CD8-positive, alpha-beta memory T cell (primary cell): Measurements from ENCODE around the gene SNX18. TPM values are rescaled to one million over a fixed set of nuclear protein-coding genes. Genes with fewer than 3 reads are reported as not detected.
A peak's percentile ranks its signal among the peaks of the same experiment; 100 is the strongest.

Experiments
- CTCF ChIA-PET: fragments of 350-600 bp; sonication (Branson Sonifier 250); formaldehyde crosslinking; loops from one replicate; lab custom pipeline; 2021; ENCODE audit warnings: antibody characterized with exemption; lab: Charles Lee
- POLR2A ChIA-PET: fragments of 350-600 bp; sonication (Branson Sonifier 250); formaldehyde crosslinking; loops from one replicate; lab custom pipeline; 2021; ENCODE audit warnings: antibody characterized with exemption; lab: Charles Lee
- DNase-seq, 5 donors: peaks; one replicate each; pipeline versions ENCODE4 v3.0.0 to v3.0.0-alpha.2; 2020 to 2022; ENCODE audit warnings: mixed read lengths in 1 of 5
- H3K27ac ChIP-seq: one replicate; pipeline ENCODE4 v1.7.0; 2013; ENCODE audit warnings: low read depth, mild to moderate bottlenecking, low read length, moderate library complexity
- H3K27me3 ChIP-seq: 2 replicates; pipeline ENCODE4 v1.7.0; 2013; ENCODE audit warnings: low read length, mild to moderate bottlenecking; ENCODE audit not compliant: insufficient read depth, poor library complexity, severe bottlenecking
- H3K36me3 ChIP-seq: 2 replicates; pipeline ENCODE4 v1.7.0; 2013; ENCODE audit warnings: mild to moderate bottlenecking, low read length, moderate library complexity; ENCODE audit not compliant: insufficient read depth
- H3K4me1 ChIP-seq: 2 replicates; pipeline ENCODE4 v1.7.0; 2013; ENCODE audit warnings: mild to moderate bottlenecking, low read length, moderate library complexity; ENCODE audit not compliant: insufficient read depth
- H3K4me3 ChIP-seq: 2 replicates; pipeline ENCODE4 v1.7.0; 2013; ENCODE audit warnings: mild to moderate bottlenecking, low read length
- H3K9me3 ChIP-seq: 2 replicates; pipeline ENCODE4 v1.7.0; 2013; ENCODE audit warnings: mild to moderate bottlenecking, low read length
- H3K27ac Mint-ChIP-seq, 8 donors: one replicate each; pipeline ENCODE4 v1.8.0; 2020 to 2021; ENCODE audit warnings: mixed read lengths in 8 of 8, mild to moderate bottlenecking in 6 of 8, inconsistent platforms in 3 of 8, moderate library complexity in 3 of 8
- H3K27me3 Mint-ChIP-seq, 2 donors: one replicate each; pipeline ENCODE4 v1.8.0; 2020 to 2021; ENCODE audit warnings: mixed read lengths in 2 of 2, mild to moderate bottlenecking in 1 of 2, moderate library complexity in 1 of 2
- H3K36me3 Mint-ChIP-seq, 3 donors: one replicate each; pipeline ENCODE4 v1.8.0; 2020 to 2021; ENCODE audit warnings: mixed read lengths in 3 of 3, inconsistent platforms in 1 of 3, mild to moderate bottlenecking in 1 of 3
- H3K4me1 Mint-ChIP-seq, 3 donors: one replicate each; pipeline ENCODE4 v1.8.0; 2020 to 2021; ENCODE audit warnings: mixed read lengths in 3 of 3, inconsistent platforms in 1 of 3, mild to moderate bottlenecking in 1 of 3
- H3K4me3 Mint-ChIP-seq, 7 donors: one replicate each; pipeline ENCODE4 v1.8.0; 2020 to 2021; ENCODE audit warnings: mixed read lengths in 7 of 7, mild to moderate bottlenecking in 6 of 7, moderate library complexity in 4 of 7, inconsistent platforms in 2 of 7
- H3K9me3 Mint-ChIP-seq, 5 donors: one replicate each; pipeline ENCODE4 v1.8.0; 2020 to 2022; ENCODE audit warnings: mixed read lengths in 5 of 5, mild to moderate bottlenecking in 3 of 5, moderate library complexity in 2 of 5, inconsistent platforms in 1 of 5
- polyA plus RNA-seq: library from polyadenylated mRNA; unstranded; fragments of 300-500 nt; fragmentation: Illumina TruSeq; gene quantifications from one replicate; pipeline ENCODE4 v1.2.3, GENCODE V29; 2021
- total RNA-seq, 2 experiments: library from RNA; stranded (reverse); gene quantifications; one replicate each; pipeline ENCODE4 v1.2.3, GENCODE V29; 2021

The SNX18 gene
- 10 to 100 TPM; 21.5 to 23.9 TPM for total RNA-seq
- polyA plus RNA-seq: 3.8 TPM

- Mint-ChIP-seq H3K36me3 (peaks cover 0 to 20% (median 4%) of the 10 kb centered on the region in 3 donors), H3K4me1 (peaks cover 24 to 41% (median 35%) of the 10 kb centered on the region in 3 donors), H3K4me3 (peak within 1 kb of the TSS; percentile 86 to 97 (median 89)), H3K9me3 (no peaks in the 10 kb centered on the region), H3K27ac (peak within 1 kb of the TSS in 6 of 8 donors; percentile 35 to 88 (median 47)), H3K27me3 (no peaks in the 10 kb centered on the region)
- H3K27ac ChIP-seq: peak within 1 kb of the TSS; percentile 76
- DNase-seq: peak; percentile 88 to 95 (median 91)
- no peaks in the 10 kb centered on the region for H3K9me3 ChIP-seq
- H3K4me3 ChIP-seq: peak within 1 kb of the TSS; percentile 68
- POLR2A ChIA-PET: interaction anchor here (0.6 to 1.9 kb wide), 8 partner anchors 92 to 790 kb away, joined by 3 to 9 read pairs (median 6); partner anchors contain the start of genes DHX29 and MTREX
- no peaks in the 10 kb centered on the region for H3K36me3 ChIP-seq
- no peaks in the 10 kb centered on the region for H3K27me3 ChIP-seq
- peaks cover 39% of the 10 kb centered on the region for H3K4me1 ChIP-seq
- CTCF ChIA-PET: interaction anchor here (0.6 to 5.2 kb wide), 51 partner anchors 10 to 642 kb away, joined by 3 to 111 read pairs (median 4); partner anchors contain the start of gene GPX8
These were observed at the start of gene SNX18 for GRCh38 chr5:54517512-54518145. SNX18 (plus strand) TSS chr5:54517759; CDS start chr5:54517953, 194 bp downstream.

- H3K9me3 ChIP-seq: no peaks in the 10 kb centered on the region
- Mint-ChIP-seq H3K4me3 (peak overlapping the region in 5 of 7 donors; percentile 10 to 82 (median 63)), H3K27me3 (peaks cover 6 to 7% of the 10 kb centered on the region in 2 donors), H3K9me3 (peaks cover 0 to 2% (median 0%) of the 10 kb centered on the region in 5 donors), H3K27ac (peak overlapping the region in 2 of 8 donors; percentile 16 to 38), H3K4me1 (peaks cover 6 to 14% (median 13%) of the 10 kb centered on the region in 3 donors), H3K36me3 (no peaks in the 10 kb centered on the region)
- H3K36me3 ChIP-seq: no peaks in the 10 kb centered on the region
- no peaks in the 10 kb centered on the region for H3K4me1 ChIP-seq
- ChIA-PET POLR2A (no interaction called here), CTCF (interaction anchor here (1.1 kb wide), 1 partner anchor 12 kb away, joined by 3 read pairs; no protein-coding TSS in a partner anchor)
- H3K4me3 ChIP-seq: no peak overlapping the region
- H3K27ac ChIP-seq: no peak overlapping the region
- no peaks in the 10 kb centered on the region for H3K27me3 ChIP-seq
- no peak for DNase-seq
These were observed 47.9 kb upstream of the SNX18 start for GRCh38 chr5:54469622-54470021.

- Histone ChIP-seq H3K9me3 (no peaks in the 10 kb centered on the region), H3K36me3 (no peaks in the 10 kb centered on the region), H3K27me3 (no peaks in the 10 kb centered on the region), H3K4me3 (no peak overlapping the region), H3K27ac (no peak overlapping the region), H3K4me1 (no peaks in the 10 kb centered on the region)
- Mint-ChIP-seq H3K27ac (no peak overlapping the region), H3K4me1 (peaks cover 6 to 14% (median 13%) of the 10 kb centered on the region in 3 donors), H3K4me3 (peak overlapping the region in 3 of 7 donors; percentile 11 to 82 (median 66)), H3K27me3 (peaks cover 6 to 8% of the 10 kb centered on the region in 2 donors), H3K9me3 (peaks cover 0 to 2% (median 0%) of the 10 kb centered on the region in 5 donors), H3K36me3 (no peaks in the 10 kb centered on the region)
- ChIA-PET POLR2A (no interaction called here), CTCF (no interaction called here)
- no peak for DNase-seq
These were observed 47.4 kb upstream of the SNX18 start for GRCh38 chr5:54470128-54470527.

- peaks cover 6 to 9% of the 10 kb centered on the region in 2 donors for H3K27me3 Mint-ChIP-seq
- ChIA-PET CTCF (no interaction called here), POLR2A (no interaction called here)
- no peak for DNase-seq
- Histone ChIP-seq H3K27me3 (no peaks in the 10 kb centered on the region), H3K4me3 (no peak overlapping the region), H3K4me1 (no peaks in the 10 kb centered on the region), H3K9me3 (no peaks in the 10 kb centered on the region), H3K36me3 (no peaks in the 10 kb centered on the region), H3K27ac (no peak overlapping the region)
- H3K9me3 Mint-ChIP-seq: peaks cover 0 to 2% (median 0%) of the 10 kb centered on the region in 5 donors
- H3K36me3 Mint-ChIP-seq: no peaks in the 10 kb centered on the region
- H3K4me3 Mint-ChIP-seq: peak overlapping the region in 1 of 7 donors; percentile 2
- peaks cover 6 to 14% (median 13%) of the 10 kb centered on the region in 3 donors for H3K4me1 Mint-ChIP-seq
- peak overlapping the region in 1 of 8 donors; percentile 83 for H3K27ac Mint-ChIP-seq
These were observed 46.9 kb upstream of the SNX18 start for GRCh38 chr5:54470677-54471076.

- no peak overlapping the region for H3K4me3 ChIP-seq
- Mint-ChIP-seq H3K36me3 (no peaks in the 10 kb centered on the region), H3K9me3 (peaks cover 0 to under 1% (median 0%) of the 10 kb centered on the region in 5 donors), H3K4me1 (peaks cover 6 to 14% (median 13%) of the 10 kb centered on the region in 3 donors), H3K27me3 (peaks cover 4 to 6% of the 10 kb centered on the region in 2 donors), H3K27ac (no peak overlapping the region), H3K4me3 (no peak overlapping the region)
- POLR2A ChIA-PET: no interaction called here
- CTCF ChIA-PET: interaction anchor here (1.2 to 1.7 kb wide), 2 partner anchors 18 to 46 kb away, joined by 3 to 5 read pairs; partner anchors contain the start of gene SNX18
- H3K4me1 ChIP-seq: no peaks in the 10 kb centered on the region
- no peaks in the 10 kb centered on the region for H3K36me3 ChIP-seq
- H3K27me3 ChIP-seq: no peaks in the 10 kb centered on the region
- no peaks in the 10 kb centered on the region for H3K9me3 ChIP-seq
- DNase-seq: no peak
- H3K27ac ChIP-seq: no peak overlapping the region
These were observed 46.2 kb upstream of the SNX18 start for GRCh38 chr5:54471398-54471797.

GRCh38 chr5:54476682-54477081, 40.9 kb upstream of the SNX18 start:
- H3K36me3 ChIP-seq: no peaks in the 10 kb centered on the region
- H3K36me3 Mint-ChIP-seq: no peaks in the 10 kb centered on the region
- H3K27me3 Mint-ChIP-seq: peaks cover 29 to 34% of the 10 kb centered on the region in 2 donors
- POLR2A ChIA-PET: no interaction called here
- no peaks in the 10 kb centered on the region for H3K27me3 ChIP-seq
- no peaks in the 10 kb centered on the region for H3K9me3 ChIP-seq
- no peak overlapping the region for H3K4me3 ChIP-seq
- CTCF ChIA-PET: no interaction called here
- H3K4me1 Mint-ChIP-seq: no peaks in the 10 kb centered on the region
- H3K4me3 Mint-ChIP-seq: no peak overlapping the region
- no peak overlapping the region for H3K27ac Mint-ChIP-seq
- H3K27ac ChIP-seq: no peak overlapping the region
- H3K4me1 ChIP-seq: no peaks in the 10 kb centered on the region
- no peaks in the 10 kb centered on the region for H3K9me3 Mint-ChIP-seq
- no peak for DNase-seq

GRCh38 chr5:54477941-54478478, 39.5 kb upstream of the SNX18 start:
- Mint-ChIP-seq H3K36me3 (peaks cover 0 to 2% (median 0%) of the 10 kb centered on the region in 3 donors), H3K4me1 (no peaks in the 10 kb centered on the region), H3K27ac (no peak overlapping the region), H3K9me3 (no peaks in the 10 kb centered on the region), H3K27me3 (peaks cover 37 to 44% of the 10 kb centered on the region in 2 donors), H3K4me3 (no peak overlapping the region)
- H3K27ac ChIP-seq: no peak overlapping the region
- H3K4me3 ChIP-seq: no peak overlapping the region
- H3K9me3 ChIP-seq: no peaks in the 10 kb centered on the region
- CTCF ChIA-PET: no interaction called here
- H3K36me3 ChIP-seq: no peaks in the 10 kb centered on the region
- no peaks in the 10 kb centered on the region for H3K4me1 ChIP-seq
- no peaks in the 10 kb centered on the region for H3K27me3 ChIP-seq
- POLR2A ChIA-PET: interaction anchor here (0.6 kb wide), 1 partner anchor 11 kb away, joined by 6 read pairs; no protein-coding TSS in a partner anchor
- DNase-seq: no peak

- ChIA-PET CTCF (interaction anchor here (2.2 kb wide), 1 partner anchor 9 kb away, joined by 12 read pairs; no protein-coding TSS in a partner anchor), POLR2A (no interaction called here)
- Mint-ChIP-seq H3K4me1 (no peaks in the 10 kb centered on the region), H3K9me3 (no peaks in the 10 kb centered on the region), H3K27me3 (peaks cover 34 to 47% of the 10 kb centered on the region in 2 donors), H3K36me3 (peaks cover 0 to 2% (median 0%) of the 10 kb centered on the region in 3 donors), H3K4me3 (no peak overlapping the region), H3K27ac (no peak overlapping the region)
- Histone ChIP-seq H3K27ac (no peak overlapping the region), H3K27me3 (no peaks in the 10 kb centered on the region), H3K9me3 (no peaks in the 10 kb centered on the region), H3K4me3 (no peak overlapping the region), H3K4me1 (no peaks in the 10 kb centered on the region), H3K36me3 (no peaks in the 10 kb centered on the region)
- DNase-seq: no peak
These were observed 37.3 kb upstream of the SNX18 start for GRCh38 chr5:54480296-54480695.
